Measurements from ENCODE around the gene CLPTM1L. TPM values are rescaled to one million over a fixed set of nuclear protein-coding genes. Genes with fewer than 3 reads are reported as not detected.
"Not testable (repeated sequence)": the region's sequence is repeated elsewhere in the genome, so short reads cannot be mapped to it uniquely, and the experiment has no call there.

Gene CLPTM1L
- total RNA-seq, 1 donor from 2014 or later: 84.8 TPM

DNA sequence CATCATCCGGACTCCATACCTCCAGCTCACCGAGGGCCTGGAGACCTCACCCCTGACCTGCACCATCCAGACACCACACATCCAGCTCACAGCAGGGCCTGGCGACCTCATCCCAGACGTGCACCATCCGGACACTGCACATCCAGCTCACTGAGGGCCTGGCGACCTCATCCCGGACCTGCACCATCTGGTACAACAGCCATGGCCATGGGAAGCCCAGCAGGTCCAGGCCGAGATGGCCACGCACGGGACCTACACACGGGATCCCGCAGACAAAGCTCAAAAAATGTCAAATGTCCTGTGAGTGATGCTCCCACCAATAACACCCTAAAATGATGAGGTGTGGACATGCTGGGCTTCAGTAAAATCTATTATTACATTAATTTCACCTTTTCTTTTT lies 59.8 kb downstream of the CLPTM1L start:
- TF ChIP-seq, protein P1, sequence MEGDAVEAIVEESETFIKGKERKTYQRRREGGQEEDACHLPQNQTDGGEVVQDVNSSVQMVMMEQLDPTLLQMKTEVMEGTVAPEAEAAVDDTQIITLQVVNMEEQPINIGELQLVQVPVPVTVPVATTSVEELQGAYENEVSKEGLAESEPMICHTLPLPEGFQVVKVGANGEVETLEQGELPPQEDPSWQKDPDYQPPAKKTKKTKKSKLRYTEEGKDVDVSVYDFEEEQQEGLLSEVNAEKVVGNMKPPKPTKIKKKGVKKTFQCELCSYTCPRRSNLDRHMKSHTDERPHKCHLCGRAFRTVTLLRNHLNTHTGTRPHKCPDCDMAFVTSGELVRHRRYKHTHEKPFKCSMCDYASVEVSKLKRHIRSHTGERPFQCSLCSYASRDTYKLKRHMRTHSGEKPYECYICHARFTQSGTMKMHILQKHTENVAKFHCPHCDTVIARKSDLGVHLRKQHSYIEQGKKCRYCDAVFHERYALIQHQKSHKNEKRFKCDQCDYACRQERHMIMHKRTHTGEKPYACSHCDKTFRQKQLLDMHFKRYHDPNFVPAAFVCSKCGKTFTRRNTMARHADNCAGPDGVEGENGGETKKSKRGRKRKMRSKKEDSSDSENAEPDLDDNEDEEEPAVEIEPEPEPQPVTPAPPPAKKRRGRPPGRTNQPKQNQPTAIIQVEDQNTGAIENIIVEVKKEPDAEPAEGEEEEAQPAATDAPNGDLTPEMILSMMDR (conservative IDR thresholded peaks at IDR 0.05): no peak
- peaks cover 5% of the 10 kb centered on the region for H3K9me3 Mint-ChIP-seq
- H3K4me1 Mint-ChIP-seq (ENCODE audit: unreplicated experiment): no peaks in the 10 kb centered on the region
- no peak overlapping the region for H3K27ac Mint-ChIP-seq
- peaks cover 4% of the 10 kb centered on the region for H3K27me3 Mint-ChIP-seq
- peak; percentile 60 for DNase-seq (ENCODE audit: extremely low spot score, unreplicated experiment)
- H3K36me3 Mint-ChIP-seq: no peaks in the 10 kb centered on the region
- no peak overlapping the region for H3K4me3 Mint-ChIP-seq

- peak; percentile 43 for DNase-seq (ENCODE audit: extremely low spot score, unreplicated experiment)
- not testable (repeated sequence) for H3K27ac Mint-ChIP-seq; H3K36me3 Mint-ChIP-seq; H3K4me1 Mint-ChIP-seq (ENCODE audit: unreplicated experiment); H3K9me3 Mint-ChIP-seq; H3K4me3 Mint-ChIP-seq; H3K27me3 Mint-ChIP-seq
Observed at GRCh38 chr5:1284336-1284970, 60.4 kb downstream of the CLPTM1L start.

DNA sequence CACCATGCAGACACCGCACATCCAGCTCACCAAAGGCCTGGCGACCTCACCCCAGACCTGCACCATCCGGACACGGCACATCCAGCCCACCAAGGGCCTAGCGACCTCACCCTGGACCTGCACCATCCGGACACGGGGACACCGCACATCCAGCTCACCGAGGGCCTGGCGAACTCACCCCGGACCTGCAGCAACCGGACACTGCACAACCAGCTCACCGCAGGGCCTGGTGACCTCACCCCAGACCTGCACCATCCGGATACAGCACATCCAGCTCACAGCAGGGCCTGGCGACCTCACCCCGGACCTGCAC lies 61.2 kb downstream of the CLPTM1L start:
- H3K4me1 Mint-ChIP-seq (ENCODE audit: unreplicated experiment); H3K36me3 Mint-ChIP-seq; H3K27me3 Mint-ChIP-seq; H3K4me3 Mint-ChIP-seq; H3K9me3 Mint-ChIP-seq; H3K27ac Mint-ChIP-seq: not testable (repeated sequence)
- DNase-seq (ENCODE audit: extremely low spot score, unreplicated experiment): peak; percentile 42

DNA sequence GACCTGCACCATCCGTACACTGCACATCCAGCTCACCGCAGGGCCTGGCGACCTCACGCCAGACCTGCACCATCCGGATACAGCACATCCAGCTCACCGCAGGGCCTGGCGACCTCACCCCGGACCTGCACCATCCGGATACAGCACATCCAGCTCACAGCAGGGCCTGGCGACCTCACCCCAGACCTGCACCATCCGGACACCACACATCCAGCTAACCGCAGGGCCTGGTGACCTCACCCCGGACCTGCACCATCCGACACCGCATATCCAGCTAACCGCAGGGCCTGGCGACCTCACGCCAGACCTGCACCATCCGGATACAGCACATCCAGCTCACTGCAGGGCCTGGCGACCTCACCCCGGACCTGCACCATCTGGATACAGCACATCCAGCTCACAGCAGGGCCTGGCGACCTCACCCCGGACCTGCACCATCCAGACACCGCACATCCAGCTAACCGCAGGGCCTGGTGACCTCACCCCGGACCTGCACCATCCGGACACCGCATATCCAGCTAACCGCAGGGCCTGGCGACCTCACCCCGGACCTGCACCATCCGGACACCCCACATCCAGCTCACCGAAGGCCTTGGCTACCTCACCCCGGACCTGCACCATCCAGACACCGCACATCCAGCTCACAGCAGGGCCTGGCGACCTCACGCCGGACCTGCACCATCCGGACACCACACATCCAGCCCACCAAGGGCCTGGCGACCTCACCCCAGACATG lies 61.7 kb downstream of the CLPTM1L start:
- H3K4me1 Mint-ChIP-seq (ENCODE audit: unreplicated experiment); H3K9me3 Mint-ChIP-seq; H3K27me3 Mint-ChIP-seq; H3K27ac Mint-ChIP-seq; H3K36me3 Mint-ChIP-seq; H3K4me3 Mint-ChIP-seq: not testable (repeated sequence)
- DNase-seq (ENCODE audit: extremely low spot score, unreplicated experiment): peak; percentile 61

- H3K9me3 Mint-ChIP-seq: no peaks in the 10 kb centered on the region
- DNase-seq (ENCODE audit: extremely low spot score, unreplicated experiment): peak; percentile 50
- no peaks in the 10 kb centered on the region for H3K4me1 Mint-ChIP-seq (ENCODE audit: unreplicated experiment)
- TF ChIP-seq, protein P1 (conservative IDR thresholded peaks at IDR 0.05): no peak
- no peaks in the 10 kb centered on the region for H3K27me3 Mint-ChIP-seq
- H3K27ac Mint-ChIP-seq: no peak overlapping the region
- no peak overlapping the region for H3K4me3 Mint-ChIP-seq
- H3K36me3 Mint-ChIP-seq: no peaks in the 10 kb centered on the region
Observed at GRCh38 chr5:1282131-1282992, 62.5 kb downstream of the CLPTM1L start.

DNA sequence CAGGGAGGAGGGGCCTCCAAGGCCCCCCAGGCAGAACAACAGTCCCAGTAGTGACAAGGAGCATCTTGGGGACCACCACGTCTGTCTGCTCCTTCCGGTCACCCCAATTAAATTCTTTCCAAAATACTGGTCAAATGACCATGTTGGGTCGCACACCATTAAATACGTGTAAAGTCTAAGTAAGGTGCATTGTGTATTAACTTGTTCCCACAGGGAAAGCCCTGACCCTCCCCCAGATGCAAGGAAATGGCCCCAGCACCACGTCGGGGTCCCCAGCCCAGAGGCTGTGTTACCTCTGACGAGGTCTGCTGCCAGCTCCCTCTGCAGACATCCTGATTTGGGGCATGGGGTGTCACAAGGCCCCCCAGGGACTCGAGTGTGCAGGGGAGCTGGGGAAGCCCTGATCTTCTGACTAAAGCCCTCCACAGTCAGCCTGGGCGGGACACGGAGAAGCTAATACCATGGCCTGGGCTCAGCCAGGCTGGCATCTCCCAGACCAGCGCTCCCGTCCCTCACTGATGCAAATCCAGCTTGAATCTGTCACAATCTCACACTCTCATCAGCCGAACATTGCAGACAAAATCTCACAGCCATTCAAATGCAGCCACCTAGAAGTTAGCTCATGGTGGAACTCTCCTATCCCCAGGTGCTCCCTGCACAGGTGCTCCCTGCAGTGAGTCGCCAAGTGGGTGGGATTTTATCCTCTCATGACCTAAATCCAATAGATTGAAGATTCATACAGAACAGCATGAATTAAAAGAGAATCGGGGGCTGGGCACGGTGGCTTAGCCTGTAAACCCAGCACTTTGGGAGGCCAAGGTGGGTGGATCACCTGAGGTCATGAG lies 63.6 kb downstream of the CLPTM1L start:
- Mint-ChIP-seq H3K9me3 (no peaks in the 10 kb centered on the region), H3K4me1 (ENCODE audit: unreplicated experiment) (no peaks in the 10 kb centered on the region), H3K4me3 (no peak overlapping the region), H3K36me3 (no peaks in the 10 kb centered on the region), H3K27me3 (no peaks in the 10 kb centered on the region), H3K27ac (no peak overlapping the region)
- no peak for DNase-seq (ENCODE audit: extremely low spot score, unreplicated experiment)
- TF ChIP-seq, protein P1 (conservative IDR thresholded peaks at IDR 0.05): no peak

All from type B pancreatic cell (in vitro differentiated cells).